H1 (cell line): ENCODE data around the gene MID1.

Experiments used
- EZH2 ChIP-seq: fragments of 200-600 bp; sonication (generic); IDR thresholded peaks from 2 replicates; pipeline ENCODE4 v1.7.1; 2012; ENCODE audit warnings: low read depth, mild to moderate bottlenecking, moderate library complexity, low read length, inconsistent platforms; ENCODE audit not compliant: severe bottlenecking
- POLR2AphosphoS5 ChIP-seq: IDR thresholded peaks from 2 replicates; pipeline ENCODE4 v1.6.1; 2011; ENCODE audit warnings: low read depth, low read length
- RFX5 ChIP-seq: IDR thresholded peaks from 2 replicates; pipeline ENCODE4 v1.6.1; 2011; ENCODE audit warnings: low read depth, low read length, improper control_type of control experiment, borderline replicate concordance
- ZNF274 ChIP-seq: IDR thresholded peaks from 2 replicates; pipeline ENCODE4 v1.7.0; 2012; ENCODE audit warnings: low read length, borderline replicate concordance; ENCODE audit errors: extremely low read depth
- TF ChIP-seq, protein P1 (sequence below), 3 experiments: IDR thresholded peaks; 1 replicate in 2 of 3; 2 replicates in 1 of 3; pipeline versions ENCODE4 v1.5.1 to v1.6.1; 2011; ENCODE audit warnings: low read length in 3 of 3, mild to moderate bottlenecking in 3 of 3, inconsistent platforms in 2 of 3, low read depth in 1 of 3, moderate library complexity in 1 of 3; ENCODE audit not compliant: insufficient read depth in 1 of 3; ENCODE audit errors: control extremely low read depth in 1 of 3

DNA sequence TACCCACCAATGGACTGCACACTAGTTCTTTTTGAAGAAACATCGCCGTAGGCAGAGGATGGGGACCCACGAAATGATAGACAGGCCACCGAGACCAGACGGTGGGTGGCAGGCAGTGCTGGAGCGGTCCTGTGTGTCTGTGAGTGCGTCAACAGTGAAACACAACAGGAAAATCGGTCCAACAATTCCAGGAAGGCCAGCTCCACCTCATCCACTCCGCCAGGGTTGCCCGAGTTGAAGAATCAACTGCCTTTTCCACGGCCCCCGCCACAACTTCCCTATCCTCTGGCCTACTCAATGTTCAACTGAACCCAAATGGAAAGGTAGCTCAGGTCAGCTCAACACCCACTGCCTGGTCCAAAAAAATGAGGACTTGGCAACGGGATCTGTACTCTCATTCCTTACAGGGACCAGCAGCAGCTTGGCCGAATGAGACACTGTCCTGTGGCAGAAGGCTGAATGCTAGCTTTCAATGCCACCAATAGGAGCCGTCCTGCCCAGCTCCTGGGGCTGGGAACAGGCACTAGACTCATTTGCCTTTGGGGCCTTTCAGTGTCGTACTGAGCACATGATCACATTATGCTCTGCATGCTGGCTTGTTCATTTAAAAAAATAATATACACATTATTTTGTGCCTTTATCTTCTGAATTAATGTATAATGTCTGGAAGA, 43.5 kb downstream of the MID1 start:
- TF ChIP-seq POLR2AphosphoS5 (no peak), ZNF274 (no peak), EZH2 (no peak), RFX5 (no peak)
- TF ChIP-seq, protein P1, sequence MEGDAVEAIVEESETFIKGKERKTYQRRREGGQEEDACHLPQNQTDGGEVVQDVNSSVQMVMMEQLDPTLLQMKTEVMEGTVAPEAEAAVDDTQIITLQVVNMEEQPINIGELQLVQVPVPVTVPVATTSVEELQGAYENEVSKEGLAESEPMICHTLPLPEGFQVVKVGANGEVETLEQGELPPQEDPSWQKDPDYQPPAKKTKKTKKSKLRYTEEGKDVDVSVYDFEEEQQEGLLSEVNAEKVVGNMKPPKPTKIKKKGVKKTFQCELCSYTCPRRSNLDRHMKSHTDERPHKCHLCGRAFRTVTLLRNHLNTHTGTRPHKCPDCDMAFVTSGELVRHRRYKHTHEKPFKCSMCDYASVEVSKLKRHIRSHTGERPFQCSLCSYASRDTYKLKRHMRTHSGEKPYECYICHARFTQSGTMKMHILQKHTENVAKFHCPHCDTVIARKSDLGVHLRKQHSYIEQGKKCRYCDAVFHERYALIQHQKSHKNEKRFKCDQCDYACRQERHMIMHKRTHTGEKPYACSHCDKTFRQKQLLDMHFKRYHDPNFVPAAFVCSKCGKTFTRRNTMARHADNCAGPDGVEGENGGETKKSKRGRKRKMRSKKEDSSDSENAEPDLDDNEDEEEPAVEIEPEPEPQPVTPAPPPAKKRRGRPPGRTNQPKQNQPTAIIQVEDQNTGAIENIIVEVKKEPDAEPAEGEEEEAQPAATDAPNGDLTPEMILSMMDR (IDR thresholded peaks at IDR 0.05; ENCODE audit: control extremely low read depth in 1 of 3, insufficient read depth in 1 of 3, low read depth in 1 of 3, low read length in 3 of 3): no peak
